K562 (cell line): ENCODE data around the gene MAPT. TPM values are rescaled to one million over a fixed set of nuclear protein-coding genes. Genes with fewer than 3 reads are reported as not detected.

Experiments used
- ATAC-seq: fragments of 200-7000 bp; cut with Tn5 transposase; 3 replicates; pipeline ENCODE4 v1.9.1; 2020; ENCODE audit warnings: moderate library complexity
- BruUV-seq: library from RNA; stranded (reverse); fragments of 400-500 nt; replicated peaks from 2 replicates; lab custom pipeline; 2021; lab: Mats Ljungman, UMichigan
- CTCF ChIA-PET: fragments of 300-600 bp; formaldehyde crosslinking; extraction: SDS; loops from one replicate; lab custom pipeline; 2021; ENCODE audit warnings: low intra/inter-chr PET ratio; lab: Yijun Ruan, JAX
- POLR2A ChIA-PET: fragments of 300-600, 350-650 bp; sonication (Branson Sonifier 250); formaldehyde crosslinking; extraction: SDS; loops from one replicate; lab custom pipeline; 2021; ENCODE audit warnings: antibody characterized with exemption, inconsistent platforms; lab: Yijun Ruan, JAX
- DNase-seq, 4 experiments: peaks; one replicate each; pipeline versions ENCODE4 v3.0.0 to v3.0.0-alpha.2; 2011 to 2018; ENCODE audit warnings: low spot score in 3 of 4, mixed read lengths in 3 of 4; ENCODE audit errors: extremely low read depth in 1 of 4
- FAIRE-seq: peaks from 2 replicates; lab custom pipeline; 2011; peaks lifted over from hg19 to GRCh38; lab: Jason Lieb, UNC
- H2AFZ ChIP-seq: 2 replicates; pipeline ENCODE4 v1.6.0; 2011; ENCODE audit warnings: low read depth, low read length, control low read depth, inconsistent platforms
- H3K27ac ChIP-seq: fragments of 200-600 bp; 3 replicates; pipeline ENCODE4 v1.8.0; 2011; ENCODE audit warnings: low read depth, mild to moderate bottlenecking, control low read depth, inconsistent platforms, low read length, moderate library complexity, mixed read lengths; ENCODE audit errors: extremely low read depth
- H3K27me3 ChIP-seq, 2 experiments: fragments of 300-600 bp in 1 of 2; 2 replicates in 1 of 2; 3 replicates in 1 of 2; pipeline versions ENCODE4 v1.6.0 to v1.8.0; 2011; ENCODE audit warnings: inconsistent platforms in 2 of 2, low read length in 2 of 2, mild to moderate bottlenecking in 1 of 2, mixed read lengths in 1 of 2, moderate library complexity in 1 of 2; ENCODE audit not compliant: control insufficient read depth in 2 of 2, insufficient read depth in 2 of 2
- H3K36me3 ChIP-seq: fragments of 300-600 bp; 3 replicates; pipeline ENCODE4 v1.8.0; 2011; ENCODE audit warnings: mild to moderate bottlenecking, low read length, inconsistent platforms; ENCODE audit not compliant: control insufficient read depth, insufficient read depth
- H3K4me1 ChIP-seq, 2 experiments: fragments of 200-600 bp in 1 of 2; replicated peaks in 1 of 2; 2 replicates in 1 of 2; 3 replicates in 1 of 2; pipeline versions ENCODE4 v1.5.1 to v1.8.0; 2011; ENCODE audit warnings: inconsistent platforms in 2 of 2, low read length in 2 of 2, mild to moderate bottlenecking in 1 of 2, mixed read lengths in 1 of 2, moderate library complexity in 1 of 2; ENCODE audit not compliant: control insufficient read depth in 2 of 2, insufficient read depth in 2 of 2
- H3K4me2 ChIP-seq: 2 replicates; pipeline ENCODE4 v1.6.1; 2011; ENCODE audit warnings: low read length, control low read depth, inconsistent platforms, mixed read lengths; ENCODE audit not compliant: insufficient read depth
- H3K4me3 ChIP-seq: fragments of 200-600 bp; sonication (generic), shearing (Covaris generic); 2 replicates; pipeline ENCODE4 v1.5.1; 2016; ENCODE audit warnings: control low read depth, inconsistent platforms
- H3K79me2 ChIP-seq: fragments of 200-600 bp; 3 replicates; pipeline ENCODE4 v1.8.0; 2011; ENCODE audit warnings: low read length, inconsistent platforms; ENCODE audit not compliant: control insufficient read depth, insufficient read depth
- H3K9ac ChIP-seq, 2 experiments: 2 replicates each; pipeline versions ENCODE4 v1.6.0 to v1.6.1; 2011; ENCODE audit warnings: low read depth in 2 of 2, low read length in 2 of 2, control low read depth in 1 of 2, inconsistent platforms in 1 of 2, mild to moderate bottlenecking in 1 of 2, mixed read lengths in 1 of 2; ENCODE audit not compliant: insufficient read depth in 1 of 2
- H3K9me1 ChIP-seq: one replicate; pipeline ENCODE4 v1.6.0; 2011; ENCODE audit warnings: inconsistent platforms, mild to moderate bottlenecking, low read length, moderate library complexity; ENCODE audit not compliant: control insufficient read depth, insufficient read depth
- H3K9me3 ChIP-seq: replicated peaks from 2 replicates; pipeline ENCODE4 v1.5.1; 2011; ENCODE audit warnings: low read depth, low read length, inconsistent platforms; ENCODE audit not compliant: control insufficient read depth, insufficient read depth
- H4K20me1 ChIP-seq: replicated peaks from 2 replicates; pipeline ENCODE4 v1.6.1; 2011; ENCODE audit warnings: low read length, inconsistent platforms, mixed read lengths; ENCODE audit not compliant: control insufficient read depth, insufficient read depth
- EGR1 ChIP-seq: fragments of 450-650 bp; conservative IDR thresholded peaks from 2 replicates; pipeline ENCODE4 v1.6.1; 2017; ENCODE audit warnings: mild to moderate bottlenecking
- FOXP1 ChIP-seq: sonication (generic); formaldehyde crosslinking; IDR thresholded peaks from 2 replicates; pipeline ENCODE4 v1.8.0; 2022; ENCODE audit warnings: mild to moderate bottlenecking, missing genetic modification reagents
- MAZ ChIP-seq, 2 experiments: fragments of 450-650 bp in 1 of 2; sonication (generic) in 1 of 2; formaldehyde crosslinking; IDR thresholded peaks in 1 of 2; conservative IDR thresholded peaks in 1 of 2; 2 replicates each; pipeline versions ENCODE4 v1.4.0 to v1.5.0; 2020; ENCODE audit warnings: mild to moderate bottlenecking in 1 of 2, missing genetic modification reagents in 1 of 2
- RB1 ChIP-seq: fragments of 450-650 bp; IDR thresholded peaks from 2 replicates; pipeline ENCODE4 v1.6.1; 2017; ENCODE audit warnings: low read depth, mild to moderate bottlenecking
- RBM34 ChIP-seq: fragments of 200-400 bp; formaldehyde crosslinking; IDR thresholded peaks from 2 replicates; pipeline ENCODE4 v1.6.1; 2018; ENCODE audit warnings: low read length, borderline replicate concordance; ENCODE audit not compliant: insufficient read depth
- SRF ChIP-seq, 2 experiments: fragments of 250-450, 450-650 bp in 1 of 2; sonication (Bioruptor Pico) in 1 of 2; sonication (generic) in 1 of 2; formaldehyde crosslinking; IDR thresholded peaks; 2 replicates each; pipeline versions ENCODE4 v1.5.0 to v1.5.1; 2020 to 2022; ENCODE audit warnings: mild to moderate bottlenecking in 1 of 2, missing genetic modification reagents in 1 of 2
- STAG1 ChIP-seq: sonication (generic); formaldehyde crosslinking; IDR thresholded peaks from 2 replicates; pipeline ENCODE4 v1.5.0; 2020; ENCODE audit warnings: missing genetic modification reagents, borderline replicate concordance
- TEAD4 ChIP-seq, 2 experiments: sonication (generic) in 1 of 2; formaldehyde crosslinking in 1 of 2; IDR thresholded peaks; 2 replicates each; pipeline versions ENCODE4 v1.6.1 to v1.8.0; 2012 to 2022; ENCODE audit warnings: borderline replicate concordance in 1 of 2, inconsistent platforms in 1 of 2, low read length in 1 of 2, mild to moderate bottlenecking in 1 of 2, missing genetic modification reagents in 1 of 2
- WGBS: fragments of 100-300 bp; shearing (Covaris generic); methylation state at CpG from one replicate; pipeline ENCODE4 v1.1.6; 2016; ENCODE audit warnings: low coverage, mixed read lengths; ENCODE audit not compliant: insufficient coverage; ENCODE audit errors: missing lambda C conversion rate; 5-methylcytosine and 5-hydroxymethylcytosine counted together
- in situ Hi-C: fragments of 300-500 bp; cut with MboI; formaldehyde crosslinking; loops from 4 replicates; pipeline ENCODE4 v1.15.0; 2018; ENCODE audit warnings: inconsistent platforms, mixed read lengths
- intact Hi-C: fragments of 100-400 bp; cut with micrococcal nuclease; formaldehyde crosslinking; loops from 2 replicates; pipeline ENCODE4 v1.14.2; 2022
- polyA plus RNA-seq, 8 experiments: library from polyadenylated mRNA; depleted of rRNA in 4 of 8; stranded (reverse) in 5 of 8; unstranded in 3 of 8; fragments of >200 nt; fragmentation: Nextera tagmentation in 2 of 8; fragmentation: Illumina TruSeq in 1 of 8; extraction: Ambion mirVana in 2 of 8; extraction: Trizol in 1 of 8; gene quantifications; 2 replicates each; pipeline versions ENCODE4 v1.2.1 to v1.2.3, GENCODE V29; 2011 to 2014; ENCODE audit warnings: inconsistent platforms in 1 of 8, missing spikeins in 1 of 8
- total RNA-seq, 7 experiments: library from RNA; depleted of rRNA in 6 of 7; stranded (reverse); fragments of >200 nt in 6 of 7; fragmentation: Illumina TruSeq in 2 of 7; extraction: Trizol in 2 of 7; gene quantifications; 2 replicates each; pipeline versions ENCODE4 v1.2.1 to v1.2.3, GENCODE V29; 2011 to 2021; ENCODE audit warnings: low replicate concordance in 1 of 7
- TF ChIP-seq, protein P1 (sequence below): fragments of 450-650 bp; formaldehyde crosslinking; conservative IDR thresholded peaks from 2 replicates; pipeline ENCODE4 v1.4.0; 2022; ENCODE audit warnings: mild to moderate bottlenecking, missing genetic modification characterization
- TF ChIP-seq, protein P2 (sequence below): fragments of 450-650 bp; formaldehyde crosslinking; IDR thresholded peaks from 2 replicates; pipeline ENCODE4 v1.4.0; 2020; ENCODE audit warnings: mild to moderate bottlenecking, moderate library complexity
- TF ChIP-seq, protein P3 (sequence below): fragments of 200-800 bp; sonication (Bioruptor generic); IDR thresholded peaks from 2 replicates; pipeline ENCODE4 v1.6.1; 2017; ENCODE audit warnings: missing genetic modification characterization, missing compliant biosample characterization
- TF ChIP-seq, protein P4 (sequence below), 3 experiments: IDR thresholded peaks in 2 of 3; conservative IDR thresholded peaks in 1 of 3; 2 replicates each; pipeline ENCODE4 v1.5.1; 2011 to 2012; ENCODE audit warnings: low read length in 3 of 3, mild to moderate bottlenecking in 3 of 3, control low read depth in 2 of 3, improper control_type of control experiment in 1 of 3, inconsistent platforms in 1 of 3, low read depth in 1 of 3, mixed read lengths in 1 of 3, moderate library complexity in 1 of 3; ENCODE audit not compliant: insufficient read depth in 2 of 3

Gene MAPT
- total and polyA plus RNA-seq, 9 of the 15 experiments (the other 6 are each of a cell fraction or from before 2014, with no cell fraction given): 0.04 to 1.1 (median 0.36) TPM

DNA sequence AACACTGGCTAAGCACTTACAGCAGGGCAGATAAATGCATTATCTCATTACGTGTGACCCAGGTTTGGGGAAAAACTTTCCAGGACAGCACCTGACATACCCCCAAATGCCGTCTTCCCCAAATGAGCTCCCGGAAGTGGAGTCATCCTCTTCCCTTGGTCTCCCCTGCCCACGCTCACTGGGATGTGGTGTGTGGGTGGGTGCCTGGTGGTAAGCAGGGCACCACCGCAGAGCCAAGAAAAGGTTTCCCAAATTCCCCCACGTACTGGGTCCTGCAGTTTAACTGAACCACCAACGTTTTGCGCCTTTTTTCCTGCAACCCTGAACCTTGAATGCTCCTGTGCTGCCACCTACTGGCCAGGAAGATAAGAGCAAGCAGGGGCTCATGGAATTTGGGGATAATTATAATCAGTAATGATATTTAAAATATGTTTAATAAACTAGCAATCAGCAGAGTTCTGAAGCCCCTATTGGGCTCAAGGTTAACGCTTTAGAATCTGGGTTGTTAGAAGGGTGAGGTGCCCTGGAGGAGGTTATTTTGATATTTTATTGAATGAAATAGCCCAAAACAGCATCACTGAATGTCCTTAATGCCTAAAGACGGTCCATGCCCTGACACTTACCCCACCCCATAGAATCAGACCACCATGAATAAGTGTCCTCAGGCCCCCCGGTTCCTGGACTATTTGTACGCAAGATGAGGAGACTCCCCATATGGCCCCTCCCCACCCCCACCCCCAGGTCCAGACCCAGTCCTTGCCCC lies 41.6 kb upstream of the MAPT start:
- DNase-seq (peak; percentile 66 to 81 (median 70)), FAIRE-seq (peak; percentile 97), ATAC-seq (peak; percentile 76)
- H3K4me2 ChIP-seq: peak overlapping the region; percentile 61
- H3K4me1 ChIP-seq: peaks cover 0 to 9% of the 10 kb centered on the region in 2 experiments; a peak in 2 of 5 replicates
- H3K9ac ChIP-seq: peak overlapping the region in 1 of 2 experiments; percentile 66; a peak in 1 of 4 replicates
- H3K36me3 ChIP-seq: no peaks in the 10 kb centered on the region
- peaks cover 0 to 30% of the 10 kb centered on the region in 2 experiments; a peak in 2 of 5 replicates for H3K27me3 ChIP-seq
- H3K4me3 ChIP-seq: no peak overlapping the region
- POLR2A ChIA-PET: interaction anchor here (0.6 to 1.5 kb wide), 4 partner anchors 9 to 414 kb away, joined by 3 to 5 read pairs (median 3); no protein-coding TSS in a partner anchor
- BruUV-seq: no TSS peak
- in situ Hi-C loops (no loop called here), intact Hi-C loops (loop anchor here (1.0 to 10.0 kb wide), 2 partner anchors 212 to 458 kb away; no protein-coding TSS in a partner anchor)
- no peaks in the 10 kb centered on the region for H3K9me1 ChIP-seq
- no peak overlapping the region for H3K27ac ChIP-seq
- CTCF ChIA-PET: interaction anchor here (0.6 to 1.9 kb wide), 4 partner anchors 21 to 213 kb away, joined by 3 to 5 read pairs (median 3); no protein-coding TSS in a partner anchor
- WGBS: 3% methylated on average over 12 of the region's 12 CpGs
- no peaks in the 10 kb centered on the region for H3K79me2 ChIP-seq
- H2AFZ ChIP-seq: peak overlapping the region; percentile 71
- H3K9me3 ChIP-seq: no peaks in the 10 kb centered on the region
- no peaks in the 10 kb centered on the region for H4K20me1 ChIP-seq
- TF ChIP-seq RB1: peak; percentile 78; the same call in 1 of the 2 replicates
- TF ChIP-seq RBM34: no peak
- TF ChIP-seq, protein P1, sequence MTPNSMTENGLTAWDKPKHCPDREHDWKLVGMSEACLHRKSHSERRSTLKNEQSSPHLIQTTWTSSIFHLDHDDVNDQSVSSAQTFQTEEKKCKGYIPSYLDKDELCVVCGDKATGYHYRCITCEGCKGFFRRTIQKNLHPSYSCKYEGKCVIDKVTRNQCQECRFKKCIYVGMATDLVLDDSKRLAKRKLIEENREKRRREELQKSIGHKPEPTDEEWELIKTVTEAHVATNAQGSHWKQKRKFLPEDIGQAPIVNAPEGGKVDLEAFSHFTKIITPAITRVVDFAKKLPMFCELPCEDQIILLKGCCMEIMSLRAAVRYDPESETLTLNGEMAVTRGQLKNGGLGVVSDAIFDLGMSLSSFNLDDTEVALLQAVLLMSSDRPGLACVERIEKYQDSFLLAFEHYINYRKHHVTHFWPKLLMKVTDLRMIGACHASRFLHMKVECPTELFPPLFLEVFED (CRISPR knock-in tag): no peak
- peak; percentile 25; the same call in 1 of the 2 replicates for TF ChIP-seq EGR1
- TF ChIP-seq TEAD4 (IDR thresholded peaks at IDR 0.05; ENCODE audit: low read length): 0 out of 2 replicates have a peak, but pooled peaks have one; percentile 12
- TF ChIP-seq TEAD4 (CRISPR knock-in tag; IDR thresholded peaks at IDR 0.05; ENCODE audit: borderline replicate concordance): no peak
- TF ChIP-seq, protein P2, sequence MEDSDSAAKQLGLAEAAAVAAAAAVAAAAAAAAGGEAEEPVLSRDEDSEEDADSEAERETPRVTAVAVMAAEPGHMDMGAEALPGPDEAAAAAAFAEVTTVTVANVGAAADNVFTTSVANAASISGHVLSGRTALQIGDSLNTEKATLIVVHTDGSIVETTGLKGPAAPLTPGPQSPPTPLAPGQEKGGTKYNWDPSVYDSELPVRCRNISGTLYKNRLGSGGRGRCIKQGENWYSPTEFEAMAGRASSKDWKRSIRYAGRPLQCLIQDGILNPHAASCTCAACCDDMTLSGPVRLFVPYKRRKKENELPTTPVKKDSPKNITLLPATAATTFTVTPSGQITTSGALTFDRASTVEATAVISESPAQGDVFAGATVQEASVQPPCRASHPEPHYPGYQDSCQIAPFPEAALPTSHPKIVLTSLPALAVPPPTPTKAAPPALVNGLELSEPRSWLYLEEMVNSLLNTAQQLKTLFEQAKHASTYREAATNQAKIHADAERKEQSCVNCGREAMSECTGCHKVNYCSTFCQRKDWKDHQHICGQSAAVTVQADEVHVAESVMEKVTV (CRISPR knock-in tag): peak; percentile 55
- TF ChIP-seq STAG1: peak; percentile 41; the same call in 1 of the 2 replicates
- TF ChIP-seq, protein P3, sequence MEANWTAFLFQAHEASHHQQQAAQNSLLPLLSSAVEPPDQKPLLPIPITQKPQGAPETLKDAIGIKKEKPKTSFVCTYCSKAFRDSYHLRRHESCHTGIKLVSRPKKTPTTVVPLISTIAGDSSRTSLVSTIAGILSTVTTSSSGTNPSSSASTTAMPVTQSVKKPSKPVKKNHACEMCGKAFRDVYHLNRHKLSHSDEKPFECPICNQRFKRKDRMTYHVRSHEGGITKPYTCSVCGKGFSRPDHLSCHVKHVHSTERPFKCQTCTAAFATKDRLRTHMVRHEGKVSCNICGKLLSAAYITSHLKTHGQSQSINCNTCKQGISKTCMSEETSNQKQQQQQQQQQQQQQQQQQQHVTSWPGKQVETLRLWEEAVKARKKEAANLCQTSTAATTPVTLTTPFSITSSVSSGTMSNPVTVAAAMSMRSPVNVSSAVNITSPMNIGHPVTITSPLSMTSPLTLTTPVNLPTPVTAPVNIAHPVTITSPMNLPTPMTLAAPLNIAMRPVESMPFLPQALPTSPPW (CRISPR knock-in tag): peak; percentile 22; the same call in 1 of the 2 replicates
- TF ChIP-seq, protein P4, sequence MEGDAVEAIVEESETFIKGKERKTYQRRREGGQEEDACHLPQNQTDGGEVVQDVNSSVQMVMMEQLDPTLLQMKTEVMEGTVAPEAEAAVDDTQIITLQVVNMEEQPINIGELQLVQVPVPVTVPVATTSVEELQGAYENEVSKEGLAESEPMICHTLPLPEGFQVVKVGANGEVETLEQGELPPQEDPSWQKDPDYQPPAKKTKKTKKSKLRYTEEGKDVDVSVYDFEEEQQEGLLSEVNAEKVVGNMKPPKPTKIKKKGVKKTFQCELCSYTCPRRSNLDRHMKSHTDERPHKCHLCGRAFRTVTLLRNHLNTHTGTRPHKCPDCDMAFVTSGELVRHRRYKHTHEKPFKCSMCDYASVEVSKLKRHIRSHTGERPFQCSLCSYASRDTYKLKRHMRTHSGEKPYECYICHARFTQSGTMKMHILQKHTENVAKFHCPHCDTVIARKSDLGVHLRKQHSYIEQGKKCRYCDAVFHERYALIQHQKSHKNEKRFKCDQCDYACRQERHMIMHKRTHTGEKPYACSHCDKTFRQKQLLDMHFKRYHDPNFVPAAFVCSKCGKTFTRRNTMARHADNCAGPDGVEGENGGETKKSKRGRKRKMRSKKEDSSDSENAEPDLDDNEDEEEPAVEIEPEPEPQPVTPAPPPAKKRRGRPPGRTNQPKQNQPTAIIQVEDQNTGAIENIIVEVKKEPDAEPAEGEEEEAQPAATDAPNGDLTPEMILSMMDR (IDR thresholded peaks at IDR 0.05 in 2 of 3, conservative IDR thresholded peaks at IDR 0.05 in 1 of 3; ENCODE audit: insufficient read depth in 2 of 3, low read depth in 1 of 3, low read length in 3 of 3): peak; percentile 88 to 96 (median 90)
- no peak for TF ChIP-seq FOXP1 (CRISPR knock-in tag)
- no peak for TF ChIP-seq SRF (CRISPR knock-in tag; IDR thresholded peaks at IDR 0.05)
- TF ChIP-seq MAZ (CRISPR knock-in tag; conservative IDR thresholded peaks at IDR 0.05 in 1 of 2, IDR thresholded peaks at IDR 0.05 in 1 of 2): 0 out of 4 replicates have a peak, but pooled peaks of 1 of the 2 experiments have one; percentile 33
